ENCODE results near the gene TAF13.
"Not testable (repeated sequence)": the region's sequence is repeated elsewhere in the genome, so short reads cannot be mapped to it uniquely, and the experiment has no call there.

TAF13 gene

DNA sequence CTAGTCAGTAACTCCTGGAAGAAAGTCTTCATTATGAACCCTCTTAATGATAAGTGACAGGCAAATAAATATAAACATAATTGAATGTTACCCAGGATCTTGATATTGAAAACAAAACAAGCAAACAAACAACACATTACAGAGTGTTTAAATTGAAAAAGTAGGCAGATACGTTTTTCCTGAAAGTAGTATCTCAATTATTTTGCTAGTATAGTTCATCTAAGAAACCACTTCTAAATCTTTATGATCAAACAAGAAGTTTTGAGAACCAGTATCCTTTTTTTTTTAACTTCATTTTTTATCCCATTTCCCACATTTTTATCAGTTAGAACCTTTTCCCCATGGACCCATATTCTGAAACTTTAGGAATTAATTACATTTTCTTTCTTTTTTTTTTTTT, 30.2 kb downstream of the TAF13 start:
- no peak for DNase-seq

- DNase-seq: peak; percentile 99
These were observed 34.0 kb downstream of the TAF13 start, which contains the start of gene WDR47 for GRCh38 chr1:109041621-109042468. WDR47 (minus strand) TSS chr1:109042102; CDS start chr1:109023512, 18,590 bp downstream.

GRCh38 chr1:109040989-109041620, 34.7 kb downstream of the TAF13 start:
- DNase-seq: peak; percentile 30

GRCh38 chr1:109040627-109040988, 35.2 kb downstream of the TAF13 start:
- no peak for DNase-seq

DNA sequence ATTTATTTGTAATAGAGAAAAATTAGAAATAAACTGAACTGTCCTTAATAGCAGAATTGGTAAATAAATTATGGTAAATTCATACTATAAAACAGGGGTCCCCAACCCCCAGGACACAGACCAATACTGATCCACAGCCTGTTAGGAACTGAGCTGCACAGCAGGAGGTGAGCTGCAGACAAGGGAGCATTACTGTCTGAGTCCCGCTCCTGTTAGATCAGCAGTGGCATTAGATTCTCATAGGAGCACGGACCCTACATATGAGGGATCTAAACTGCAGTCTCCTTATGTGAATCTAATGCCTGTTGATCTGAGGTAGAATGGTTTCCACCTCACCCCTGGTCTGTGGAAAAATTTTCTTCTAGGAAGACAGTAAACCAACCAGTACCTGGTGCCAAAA, 41.4 kb downstream of the TAF13 start:
- no peak for DNase-seq

DNA sequence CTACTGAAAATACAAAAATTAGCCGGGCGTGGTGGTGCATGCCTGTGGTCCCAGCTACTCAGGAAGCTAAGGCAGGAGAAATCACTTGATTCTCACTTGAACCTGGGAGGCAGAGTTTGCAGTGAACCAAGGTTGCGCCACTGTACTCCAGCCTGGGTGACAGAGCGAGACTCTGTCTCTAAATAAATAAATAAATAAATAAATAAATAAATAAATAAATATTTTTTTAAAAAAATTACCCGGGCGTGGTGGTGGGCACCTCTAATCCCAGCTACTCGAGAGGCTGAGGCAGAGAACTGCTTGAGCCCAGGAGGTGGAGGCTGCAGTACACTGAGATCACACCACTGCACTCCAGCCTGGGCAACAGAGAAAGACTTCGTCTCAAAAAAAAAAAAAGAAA, 46.3 kb downstream of the TAF13 start:
- DNase-seq: not testable (repeated sequence)

GRCh38 chr1:109027841-109028240, 48.0 kb downstream of the TAF13 start:
- DNase-seq: peak; percentile 18

DNA sequence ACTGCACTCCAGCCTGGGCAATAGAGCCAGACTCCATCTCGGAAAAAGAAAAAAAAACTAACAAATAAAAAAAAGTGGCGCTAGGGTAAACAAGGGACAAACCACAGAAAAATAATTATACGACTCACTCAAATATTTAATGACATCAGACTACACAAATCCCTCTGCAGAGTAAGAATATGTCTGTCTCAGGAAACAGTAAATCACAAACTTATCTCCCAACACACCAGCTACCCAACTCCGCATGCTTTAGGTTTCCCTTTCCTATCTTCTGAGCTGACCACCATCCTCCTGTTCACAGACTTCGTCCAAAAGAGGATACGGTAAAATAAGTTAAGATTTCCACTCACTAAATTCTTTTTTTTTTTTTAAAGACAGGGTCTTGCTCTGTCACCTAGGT, 50.1 kb downstream of the TAF13 start:
- DNase-seq: no peak

GRCh38 chr1:109024646-109025045, 51.2 kb downstream of the TAF13 start:
- DNase-seq: no peak

DNA sequence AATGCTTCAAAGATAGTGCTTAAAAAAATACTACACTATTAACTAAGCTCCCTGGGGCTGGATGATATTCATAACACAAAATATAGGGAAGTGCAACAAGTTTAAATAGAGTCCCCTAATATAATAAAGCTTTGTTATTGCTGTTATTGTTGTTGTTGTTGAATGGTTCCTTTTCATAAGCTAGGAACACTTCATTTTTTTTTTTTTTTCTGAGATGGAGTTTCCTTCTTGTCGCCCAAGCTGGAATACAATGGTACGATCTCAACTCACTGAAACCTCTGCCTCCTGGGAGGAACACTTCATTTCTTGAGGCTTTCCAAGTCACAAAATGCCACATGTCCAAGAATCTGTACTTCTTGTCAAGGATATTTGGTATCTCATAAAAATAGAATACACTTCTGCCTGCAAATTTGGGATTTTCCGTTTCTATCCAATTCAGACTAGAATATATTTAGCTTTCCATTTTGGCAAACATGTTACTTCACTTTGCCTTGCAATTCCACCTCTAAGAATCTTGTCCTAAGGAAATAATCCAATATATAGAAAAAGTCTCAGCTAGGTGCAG, 55.0 kb downstream of the TAF13 start:
- DNase-seq: no peak

GRCh38 chr1:109017719-109018118, 58.1 kb downstream of the TAF13 start:
- DNase-seq: not testable (repeated sequence)

- no peak for DNase-seq
These were observed 58.7 kb downstream of the TAF13 start for GRCh38 chr1:109017134-109017533.
